HG02943 (cell line): ENCODE measurements around the gene AMMECR1L.
A peak's percentile ranks its signal among the peaks of the same experiment; 100 is the strongest.
"Not testable (repeated sequence)": the region's sequence is repeated elsewhere in the genome, so short reads cannot be mapped to it uniquely, and the experiment has no call there.

Experiments used
- ATAC-seq: cut with Tn5 transposase; IDR thresholded peaks from one replicate; pipeline ENCODE4 v1.9.1; 2021; ENCODE audit warnings: mild to moderate bottlenecking, low read depth, moderate library complexity; ENCODE audit not compliant: unreplicated experiment

AMMECR1L gene

GRCh38 chr2:127885780-127886592 is at the start of gene AMMECR1L:
AMMECR1L (minus strand) TSS chr2:127885956; CDS start chr2:127874234, 11,722 bp downstream.
- peak; percentile 92 for ATAC-seq

GRCh38 chr2:127935337-127935736 is 49.6 kb upstream of the AMMECR1L start:
- no peak for ATAC-seq

- ATAC-seq = no peak
These were observed 46.6 kb upstream of the AMMECR1L start for GRCh38 chr2:127932199-127932876.

- no peak for ATAC-seq
These were observed 43.7 kb upstream of the AMMECR1L start for GRCh38 chr2:127929449-127929848.

GRCh38 chr2:127927384-127927783 is 41.6 kb upstream of the AMMECR1L start:
- no peak for ATAC-seq

GRCh38 chr2:127917916-127918315 is 32.2 kb upstream of the AMMECR1L start:
- no peak for ATAC-seq

GRCh38 chr2:127913808-127914457 is 28.2 kb upstream of the AMMECR1L start:
- ATAC-seq = no peak

- no peak for ATAC-seq
These were observed 26.0 kb upstream of the AMMECR1L start for GRCh38 chr2:127911737-127912136.

GRCh38 chr2:127910415-127910814 is 24.7 kb upstream of the AMMECR1L start:
- ATAC-seq = no peak

GRCh38 chr2:127909019-127909418 is 23.3 kb upstream of the AMMECR1L start:
- no peak for ATAC-seq

- ATAC-seq = not testable (repeated sequence)
These were observed 22.1 kb upstream of the AMMECR1L start for GRCh38 chr2:127907733-127908400.

- no peak for ATAC-seq
These were observed 20.6 kb upstream of the AMMECR1L start for GRCh38 chr2:127906206-127906926.

- no peak for ATAC-seq
These were observed 15.7 kb upstream of the AMMECR1L start for GRCh38 chr2:127901339-127902056.

- no peak for ATAC-seq
These were observed 11.9 kb upstream of the AMMECR1L start for GRCh38 chr2:127897531-127898211.

GRCh38 chr2:127893494-127893893 is 7.7 kb upstream of the AMMECR1L start:
- ATAC-seq = no peak

- ATAC-seq = no peak
These were observed 7.3 kb upstream of the AMMECR1L start for GRCh38 chr2:127893033-127893432.

- no peak for ATAC-seq
These were observed 6.1 kb upstream of the AMMECR1L start for GRCh38 chr2:127891811-127892210.

- not testable (repeated sequence) for ATAC-seq
These were observed 5.0 kb upstream of the AMMECR1L start for GRCh38 chr2:127890756-127891155.

- no peak for ATAC-seq
These were observed 3.0 kb upstream of the AMMECR1L start for GRCh38 chr2:127888772-127889171.
